ENCODE data around the gene HMCN2.

HMCN2 gene

DNA sequence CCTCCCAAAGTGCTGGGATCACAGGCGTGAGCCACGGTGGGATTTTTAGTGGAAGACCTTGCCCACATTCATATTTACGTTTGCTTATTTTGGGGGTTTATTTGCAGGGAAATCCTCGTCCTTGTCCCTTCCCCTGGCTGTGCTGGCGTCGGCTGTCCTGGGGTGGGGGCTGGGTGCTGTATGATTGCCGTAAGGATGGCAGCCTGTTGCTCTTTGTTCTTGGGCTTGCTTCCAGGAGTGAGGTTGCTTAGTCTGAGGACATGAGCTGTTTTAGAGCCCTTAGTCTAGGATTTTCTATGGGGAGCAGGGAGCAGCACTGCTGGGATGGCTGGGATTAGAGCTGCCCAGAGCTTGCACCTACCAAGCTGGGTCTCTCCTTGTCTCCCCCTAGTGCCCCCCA lies 93.4 kb downstream of the HMCN2 start:
- no peaks in the 10 kb centered on the region for H3K79me1 ChIP-seq (replicated peaks; ENCODE audit: low read length, poor library complexity, severe bottlenecking)
- H3K9me3 ChIP-seq (ENCODE audit: control insufficient read depth, low read length): no peaks in the 10 kb centered on the region
- H2AK5ac ChIP-seq (ENCODE audit: low read length, severe bottlenecking): no peak overlapping the region
- H3K4me3 ChIP-seq (ENCODE audit: insufficient read depth in 1 of 2, low read depth in 1 of 2, low read length in 2 of 2): no peak overlapping the region
- no peak overlapping the region for H3K9ac ChIP-seq (ENCODE audit: low read length)
- 93% methylated on average over 7 of the region's 7 CpGs for WGBS
- H4K8ac ChIP-seq (ENCODE audit: low read length): no peak overlapping the region
- H2BK15ac ChIP-seq (ENCODE audit: low read depth, poor library complexity, severe bottlenecking): no peak overlapping the region
- DNase-seq: no peak
- H3K4ac ChIP-seq (ENCODE audit: low read depth in 1 of 2, low read length in 2 of 2): no peak overlapping the region
- no peak overlapping the region for H2BK5ac ChIP-seq (ENCODE audit: low read depth, low read length, poor library complexity, severe bottlenecking)
- no peak overlapping the region for H4K91ac ChIP-seq (ENCODE audit: low read length)
- peaks cover 2% of the 10 kb centered on the region for H3K4me1 ChIP-seq (ENCODE audit: control insufficient read depth, insufficient read depth, low read depth, low read length)
- no peak overlapping the region for H3K4me2 ChIP-seq (ENCODE audit: low read length, poor library complexity, severe bottlenecking)
- no peak overlapping the region for H2BK12ac ChIP-seq (ENCODE audit: low read length in 2 of 2)
- H2AFZ ChIP-seq (ENCODE audit: low read depth, low read length): no peak overlapping the region
- H2BK120ac ChIP-seq (ENCODE audit: low read depth, low read length): no peak overlapping the region
- peak overlapping the region in 1 of 2 experiments; percentile 39 for H3K14ac ChIP-seq (ENCODE audit: low read length in 2 of 2)
- no peaks in the 10 kb centered on the region for H3K36me3 ChIP-seq (ENCODE audit: control insufficient read depth in 1 of 2, insufficient read depth in 2 of 2, low read depth in 1 of 2, low read length in 2 of 2)
- H3K27me3 ChIP-seq (ENCODE audit: control insufficient read depth in 1 of 2, insufficient read depth in 1 of 2, low read length in 2 of 2): peaks cover 24 to 65% of the 10 kb centered on the region in 2 experiments
- no peak overlapping the region for H3K23ac ChIP-seq (ENCODE audit: low read length in 2 of 2)
- H3K18ac ChIP-seq (ENCODE audit: low read depth in 1 of 2, low read length in 2 of 2): no peak overlapping the region
- H3K27ac ChIP-seq (ENCODE audit: low read length, poor library complexity, severe bottlenecking): no peak overlapping the region

DNA sequence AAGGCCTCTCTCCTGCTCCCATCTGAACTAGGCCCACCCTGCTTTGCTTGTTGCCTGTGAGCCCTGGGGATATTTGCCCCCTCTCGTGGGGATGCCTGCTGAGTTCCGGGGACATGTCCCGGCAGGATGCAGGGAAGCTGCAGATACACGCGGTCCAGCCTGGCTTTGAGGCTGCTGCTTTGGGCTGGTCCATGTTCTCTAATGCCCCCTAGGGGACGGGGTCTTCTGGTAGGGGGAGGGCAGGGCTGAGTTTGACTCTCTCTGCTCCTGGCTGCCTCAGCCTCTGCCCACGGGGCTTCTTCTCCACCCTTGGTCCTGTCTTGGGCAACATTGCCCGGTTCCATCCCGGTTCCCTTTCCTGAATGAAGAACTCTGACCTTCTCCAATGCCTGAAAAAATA lies 94.3 kb downstream of the HMCN2 start:
- no peak overlapping the region for H2BK5ac ChIP-seq (ENCODE audit: low read depth, low read length, poor library complexity, severe bottlenecking)
- H4K91ac ChIP-seq (ENCODE audit: low read length): no peak overlapping the region
- no peak overlapping the region for H3K9ac ChIP-seq (ENCODE audit: low read length)
- H3K79me1 ChIP-seq (replicated peaks; ENCODE audit: low read length, poor library complexity, severe bottlenecking): no peaks in the 10 kb centered on the region
- no peak overlapping the region for H3K14ac ChIP-seq (ENCODE audit: low read length in 2 of 2)
- no peak overlapping the region for H4K8ac ChIP-seq (ENCODE audit: low read length)
- H2BK120ac ChIP-seq (ENCODE audit: low read depth, low read length): no peak overlapping the region
- H3K36me3 ChIP-seq (ENCODE audit: control insufficient read depth in 1 of 2, insufficient read depth in 2 of 2, low read depth in 1 of 2, low read length in 2 of 2): no peaks in the 10 kb centered on the region
- H3K27me3 ChIP-seq (ENCODE audit: control insufficient read depth in 1 of 2, insufficient read depth in 1 of 2, low read length in 2 of 2): peaks cover 18 to 60% of the 10 kb centered on the region in 2 experiments
- H2AFZ ChIP-seq (ENCODE audit: low read depth, low read length): no peak overlapping the region
- H3K4ac ChIP-seq (ENCODE audit: low read depth in 1 of 2, low read length in 2 of 2): no peak overlapping the region
- no peak for DNase-seq
- no peak overlapping the region for H3K27ac ChIP-seq (ENCODE audit: low read length, poor library complexity, severe bottlenecking)
- no peak overlapping the region for H2AK5ac ChIP-seq (ENCODE audit: low read length, severe bottlenecking)
- peaks cover 7% of the 10 kb centered on the region for H3K4me1 ChIP-seq (ENCODE audit: control insufficient read depth, insufficient read depth, low read depth, low read length)
- no peak overlapping the region for H3K4me3 ChIP-seq (ENCODE audit: insufficient read depth in 1 of 2, low read depth in 1 of 2, low read length in 2 of 2)
- no peak overlapping the region for H3K4me2 ChIP-seq (ENCODE audit: low read length, poor library complexity, severe bottlenecking)
- no peak overlapping the region for H3K23ac ChIP-seq (ENCODE audit: low read length in 2 of 2)
- H3K9me3 ChIP-seq (ENCODE audit: control insufficient read depth, low read length): no peaks in the 10 kb centered on the region
- no peak overlapping the region for H2BK12ac ChIP-seq (ENCODE audit: low read length in 2 of 2)
- no peak overlapping the region for H3K18ac ChIP-seq (ENCODE audit: low read depth in 1 of 2, low read length in 2 of 2)
- 66% methylated on average over 9 of the region's 9 CpGs for WGBS
- H2BK15ac ChIP-seq (ENCODE audit: low read depth, poor library complexity, severe bottlenecking): no peak overlapping the region

DNA sequence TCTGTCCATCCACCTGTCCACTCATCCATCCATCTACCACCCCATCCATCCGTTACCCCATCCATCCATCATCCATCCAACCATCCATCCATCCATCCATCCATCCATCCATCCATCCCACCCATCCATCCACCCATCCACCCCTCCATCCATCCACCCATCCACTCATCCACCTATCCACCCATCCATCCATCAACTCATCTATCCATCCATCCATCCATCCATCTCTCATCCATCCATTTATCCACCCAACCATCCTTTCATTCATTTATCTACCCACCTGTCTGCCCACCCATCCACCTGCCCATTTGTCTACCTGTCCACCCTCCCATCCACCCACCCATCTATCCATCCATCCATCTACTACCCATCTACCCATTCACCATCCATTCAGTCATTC lies 95.1 kb downstream of the HMCN2 start:
- no peaks in the 10 kb centered on the region for H3K36me3 ChIP-seq (ENCODE audit: control insufficient read depth in 1 of 2, insufficient read depth in 2 of 2, low read depth in 1 of 2, low read length in 2 of 2)
- DNase-seq: no peak
- H2BK120ac ChIP-seq (ENCODE audit: low read depth, low read length): no peak overlapping the region
- H3K4me1 ChIP-seq (ENCODE audit: control insufficient read depth, insufficient read depth, low read depth, low read length): peaks cover 9% of the 10 kb centered on the region
- H3K9me3 ChIP-seq (ENCODE audit: control insufficient read depth, low read length): no peaks in the 10 kb centered on the region
- H3K79me1 ChIP-seq (replicated peaks; ENCODE audit: low read length, poor library complexity, severe bottlenecking): no peaks in the 10 kb centered on the region
- H2BK5ac ChIP-seq (ENCODE audit: low read depth, low read length, poor library complexity, severe bottlenecking): no peak overlapping the region
- no peak overlapping the region for H2BK15ac ChIP-seq (ENCODE audit: low read depth, poor library complexity, severe bottlenecking)
- H4K91ac ChIP-seq (ENCODE audit: low read length): no peak overlapping the region
- H3K27me3 ChIP-seq (ENCODE audit: control insufficient read depth in 1 of 2, insufficient read depth in 1 of 2, low read length in 2 of 2): peaks cover 18 to 58% of the 10 kb centered on the region in 2 experiments
- no peak overlapping the region for H3K4ac ChIP-seq (ENCODE audit: low read depth in 1 of 2, low read length in 2 of 2)
- H3K23ac ChIP-seq (ENCODE audit: low read length in 2 of 2): no peak overlapping the region
- WGBS: 88% methylated on average over 1 of the region's 1 CpG
- H3K14ac ChIP-seq (ENCODE audit: low read length in 2 of 2): no peak overlapping the region
- H2BK12ac ChIP-seq (ENCODE audit: low read length in 2 of 2): no peak overlapping the region
- H2AFZ ChIP-seq (ENCODE audit: low read depth, low read length): no peak overlapping the region
- no peak overlapping the region for H3K4me2 ChIP-seq (ENCODE audit: low read length, poor library complexity, severe bottlenecking)
- no peak overlapping the region for H3K18ac ChIP-seq (ENCODE audit: low read depth in 1 of 2, low read length in 2 of 2)
- no peak overlapping the region for H4K8ac ChIP-seq (ENCODE audit: low read length)
- H2AK5ac ChIP-seq (ENCODE audit: low read length, severe bottlenecking): no peak overlapping the region
- no peak overlapping the region for H3K9ac ChIP-seq (ENCODE audit: low read length)
- H3K4me3 ChIP-seq (ENCODE audit: insufficient read depth in 1 of 2, low read depth in 1 of 2, low read length in 2 of 2): no peak overlapping the region
- H3K27ac ChIP-seq (ENCODE audit: low read length, poor library complexity, severe bottlenecking): no peak overlapping the region

DNA sequence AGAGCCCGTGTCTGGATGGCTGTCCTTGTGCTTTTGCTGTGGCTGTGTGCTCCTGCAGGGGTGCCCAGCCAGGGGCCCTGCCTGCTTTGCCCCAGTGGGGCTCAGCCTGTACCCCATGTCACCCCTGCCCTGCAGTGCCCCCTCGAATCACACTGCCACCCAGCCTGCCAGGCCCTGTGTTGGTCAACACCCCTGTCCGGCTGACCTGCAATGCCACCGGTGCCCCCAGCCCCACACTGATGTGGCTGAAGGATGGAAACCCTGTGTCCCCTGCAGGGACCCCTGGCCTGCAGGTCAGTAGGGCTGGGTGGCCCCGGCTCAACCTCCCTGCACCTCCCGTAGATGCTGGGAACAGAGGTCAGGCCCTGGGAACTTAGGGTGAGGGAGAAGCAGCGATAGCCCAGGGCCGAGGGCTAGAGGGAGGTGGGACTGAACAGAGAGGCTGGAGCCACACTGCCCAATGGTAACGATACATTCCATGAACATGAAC lies 96.4 kb downstream of the HMCN2 start:
- Histone ChIP-seq H2BK120ac (ENCODE audit: low read depth, low read length) (no peak overlapping the region), H2BK5ac (ENCODE audit: low read depth, low read length, poor library complexity, severe bottlenecking) (no peak overlapping the region), H4K91ac (ENCODE audit: low read length) (no peak overlapping the region), H3K9me3 (ENCODE audit: control insufficient read depth, low read length) (no peaks in the 10 kb centered on the region), H3K79me1 (replicated peaks; ENCODE audit: low read length, poor library complexity, severe bottlenecking) (no peaks in the 10 kb centered on the region), H3K9ac (ENCODE audit: low read length) (no peak overlapping the region), H3K4me1 (ENCODE audit: control insufficient read depth, insufficient read depth, low read depth, low read length) (peaks cover 9% of the 10 kb centered on the region), H3K18ac (ENCODE audit: low read depth in 1 of 2, low read length in 2 of 2) (no peak overlapping the region), H2AK5ac (ENCODE audit: low read length, severe bottlenecking) (no peak overlapping the region), H3K14ac (ENCODE audit: low read length in 2 of 2) (no peak overlapping the region), H2BK12ac (ENCODE audit: low read length in 2 of 2) (no peak overlapping the region), H3K27me3 (ENCODE audit: control insufficient read depth in 1 of 2, insufficient read depth in 1 of 2, low read length in 2 of 2) (peaks cover 18 to 52% of the 10 kb centered on the region in 2 experiments), H3K27ac (ENCODE audit: low read length, poor library complexity, severe bottlenecking) (no peak overlapping the region), H3K4me3 (ENCODE audit: insufficient read depth in 1 of 2, low read depth in 1 of 2, low read length in 2 of 2) (no peak overlapping the region), H2AFZ (ENCODE audit: low read depth, low read length) (no peak overlapping the region), H3K4me2 (ENCODE audit: low read length, poor library complexity, severe bottlenecking) (no peak overlapping the region), H3K4ac (ENCODE audit: low read depth in 1 of 2, low read length in 2 of 2) (no peak overlapping the region), H4K8ac (ENCODE audit: low read length) (no peak overlapping the region), H3K36me3 (ENCODE audit: control insufficient read depth in 1 of 2, insufficient read depth in 2 of 2, low read depth in 1 of 2, low read length in 2 of 2) (no peaks in the 10 kb centered on the region), H3K23ac (ENCODE audit: low read length in 2 of 2) (no peak overlapping the region), H2BK15ac (ENCODE audit: low read depth, poor library complexity, severe bottlenecking) (no peak overlapping the region)
- DNase-seq: no peak
- 90% methylated on average over 7 of the region's 9 CpGs for WGBS

Measured in mesenchymal stem cell (in vitro differentiated cells and primary cell).